AG10803 (cell line): Measurements from ENCODE around the gene JAML.

Experiments used
- DNase-seq: peaks from one replicate; pipeline ENCODE4 v3.0.0; 2010; ENCODE audit warnings: low read depth
- H3K4me3 ChIP-seq: 2 replicates; pipeline ENCODE4 v1.5.1; 2011; ENCODE audit warnings: mild to moderate bottlenecking, low read length, control low read depth
- CTCF ChIP-seq: conservative IDR thresholded peaks from 2 replicates; pipeline ENCODE4 v1.5.1; 2011; ENCODE audit warnings: mild to moderate bottlenecking, low read length, control low read depth, inconsistent platforms

Gene JAML

DNA sequence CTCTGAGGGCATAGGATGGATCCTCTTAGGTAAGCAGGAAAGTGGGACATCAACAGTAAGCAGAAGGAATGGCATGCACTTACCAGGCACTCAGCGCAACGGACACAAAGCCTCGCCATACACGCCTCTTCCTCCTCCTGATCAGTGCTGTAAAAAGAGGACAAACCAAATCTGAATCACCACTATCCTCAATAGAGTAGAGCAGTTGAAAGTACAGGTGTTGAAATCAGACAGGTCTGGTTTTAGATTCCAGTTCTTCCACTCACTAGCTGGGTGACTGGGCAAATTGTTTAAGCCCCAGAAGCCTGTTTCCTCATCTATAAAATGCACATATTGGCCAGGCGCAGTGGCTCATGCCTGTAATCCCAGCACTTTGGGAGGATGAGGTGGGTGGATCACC is 8.6 kb upstream of the JAML start:
- no peak overlapping the region for H3K4me3 ChIP-seq
- no peak for DNase-seq
- TF ChIP-seq CTCF, result no peak

- no peak for DNase-seq
- H3K4me3 ChIP-seq, result no peak overlapping the region
- no peak for TF ChIP-seq CTCF
These were observed 7.8 kb upstream of the JAML start for GRCh38 chr11:118232659-118233058.

DNA sequence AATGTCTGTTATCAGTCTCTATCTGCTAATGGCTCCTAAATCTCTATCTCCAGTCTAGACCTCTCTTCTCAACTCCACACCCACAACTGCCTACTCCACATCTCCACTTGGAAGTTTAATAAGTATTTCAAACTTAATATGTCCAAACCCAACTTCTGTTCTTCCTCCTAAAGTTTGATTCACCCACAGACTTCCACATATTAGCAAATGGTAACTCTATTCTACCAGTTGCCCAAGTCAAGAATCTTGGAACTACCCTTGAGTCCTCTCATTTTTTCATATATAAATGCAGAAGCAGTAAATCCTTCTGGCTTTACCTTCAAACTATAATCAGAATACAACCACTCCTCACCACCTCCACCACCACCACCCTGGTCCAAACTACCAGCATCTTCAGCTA is 6.7 kb upstream of the JAML start:
- no peak overlapping the region for H3K4me3 ChIP-seq
- TF ChIP-seq CTCF, result no peak
- DNase-seq, result no peak

- no peak for DNase-seq
- no peak overlapping the region for H3K4me3 ChIP-seq
- TF ChIP-seq CTCF, result no peak
These were observed 5.3 kb upstream of the JAML start for GRCh38 chr11:118230088-118230487.

DNA sequence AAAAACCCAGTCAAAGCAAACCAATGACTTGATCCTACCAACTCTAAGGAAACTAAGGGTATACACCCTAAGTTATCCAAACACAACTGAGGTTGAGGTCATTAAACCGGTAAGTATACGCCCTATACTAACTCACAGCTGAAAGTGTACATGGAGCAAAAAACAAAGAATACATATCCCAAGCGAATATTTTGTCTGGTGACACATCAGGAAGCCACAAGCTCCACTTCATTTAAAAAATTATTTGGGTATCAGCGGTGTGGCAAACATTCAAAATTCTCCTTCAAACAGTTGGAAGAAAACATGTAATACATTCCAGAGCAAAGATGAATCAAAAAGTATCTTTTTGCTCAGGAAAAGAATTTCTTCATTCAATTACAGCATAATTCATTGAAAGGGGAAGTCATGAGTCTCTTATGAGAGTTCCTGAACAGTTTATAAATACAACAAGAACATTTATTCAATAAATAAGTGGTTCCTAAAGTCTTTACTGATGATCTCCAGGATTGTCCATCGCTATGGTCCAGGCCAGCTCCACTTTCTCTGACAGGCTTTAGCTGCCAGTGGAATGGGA is 4.5 kb upstream of the JAML start:
- no peak for TF ChIP-seq CTCF
- peak; percentile 11 for DNase-seq
- H3K4me3 ChIP-seq, result no peak overlapping the region

DNA sequence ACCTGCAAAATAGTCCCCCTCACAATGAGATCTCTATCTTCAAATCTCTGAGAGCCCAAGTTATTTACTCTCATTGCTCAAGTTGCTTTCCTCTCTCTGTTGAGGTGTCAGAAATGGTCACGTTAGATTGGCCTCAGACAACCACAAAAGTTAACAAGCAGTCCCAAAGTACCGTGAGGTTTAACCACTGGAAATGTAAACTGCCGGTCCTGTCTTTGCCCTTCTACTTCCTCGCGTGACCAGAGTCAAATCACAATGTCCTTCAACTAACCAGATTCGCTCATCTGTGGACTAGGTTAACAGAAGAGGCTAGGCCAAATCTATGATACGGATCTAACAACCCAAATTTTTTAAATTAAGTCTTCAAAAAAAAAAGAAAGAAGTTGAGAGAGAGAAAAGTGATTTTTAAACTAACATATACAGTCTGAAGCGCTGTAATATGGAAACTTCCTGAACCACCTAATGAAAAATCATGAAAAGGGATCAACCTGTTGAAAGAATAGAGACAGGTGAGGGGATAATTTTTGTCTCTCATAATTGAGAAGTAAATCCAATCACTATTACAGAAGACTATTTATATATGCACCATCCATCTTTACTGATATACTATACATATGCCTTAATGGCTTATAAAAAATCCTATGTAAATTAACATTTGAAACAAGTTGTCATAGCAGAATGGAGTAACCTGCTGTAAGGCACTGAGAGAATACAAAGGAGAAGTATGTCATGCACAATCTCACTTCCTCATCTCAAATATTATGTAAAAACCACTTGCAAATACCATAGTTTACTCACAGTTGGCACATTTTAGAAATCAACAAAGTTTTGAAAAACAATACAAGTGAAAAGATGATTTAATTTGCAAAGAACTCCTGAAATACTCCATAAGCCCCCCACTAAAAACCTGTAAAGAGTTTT is 3.3 kb upstream of the JAML start:
- DNase-seq, result no peak
- no peak overlapping the region for H3K4me3 ChIP-seq
- no peak for TF ChIP-seq CTCF

DNA sequence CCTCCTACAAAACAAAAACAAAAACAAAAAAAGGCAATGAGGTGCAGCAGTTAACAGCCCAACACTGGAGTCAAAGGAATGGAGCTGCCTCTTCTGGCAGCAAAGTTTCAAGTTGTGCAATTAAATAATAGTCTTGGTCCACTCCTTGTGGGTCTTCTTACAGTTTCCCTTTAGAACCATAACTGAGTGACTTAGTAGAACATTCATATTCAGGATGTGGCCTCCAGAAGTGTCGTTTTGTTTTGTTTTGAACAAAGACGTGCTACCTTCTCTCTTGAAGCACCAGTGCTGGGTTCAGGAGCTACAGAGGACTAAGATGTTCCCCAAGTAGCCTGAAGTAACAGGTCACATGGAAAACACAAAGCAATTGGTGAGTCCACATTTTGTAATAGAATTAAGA is 2.0 kb upstream of the JAML start:
- no peak for DNase-seq
- no peak overlapping the region for H3K4me3 ChIP-seq
- TF ChIP-seq CTCF, result no peak
